Lower lobe of right lung (tissue), 2 donors: ENCODE data around the gene PSEN2. TPM values are rescaled to one million over a fixed set of nuclear protein-coding genes. Genes with fewer than 3 reads are reported as not detected.

Experiments
- ATAC-seq, 2 donors: fragments of 200-7000 bp; cut with Tn5 transposase; one replicate each; pipeline ENCODE4 v1.9.1; 2020 to 2022; ENCODE audit warnings: mild to moderate bottlenecking in 2 of 2, moderate library complexity in 2 of 2
- DNase-seq: peaks from one replicate; pipeline ENCODE4 v3.0.0-alpha.2; 2020
- H3K27ac ChIP-seq: fragments of 200-600 bp; one replicate; pipeline ENCODE4 v1.8.0; 2022
- H3K27me3 ChIP-seq: fragments of 200-600 bp; one replicate; pipeline ENCODE4 v1.8.0; 2022; ENCODE audit warnings: low read depth
- H3K36me3 ChIP-seq: fragments of 200-600 bp; one replicate; pipeline ENCODE4 v1.8.0; 2022; ENCODE audit warnings: mild to moderate bottlenecking
- H3K4me1 ChIP-seq: fragments of 200-600 bp; one replicate; pipeline ENCODE4 v1.8.0; 2022
- H3K4me3 ChIP-seq: fragments of 200-600 bp; one replicate; pipeline ENCODE4 v1.8.0; 2022; ENCODE audit warnings: mild to moderate bottlenecking
- H3K9me3 ChIP-seq: fragments of 200-600 bp; one replicate; pipeline ENCODE4 v1.8.0; 2022
- CTCF ChIP-seq: fragments of 200-600 bp; IDR thresholded peaks from one replicate; pipeline ENCODE4 v1.8.0; 2022; ENCODE audit warnings: antibody characterized with exemption, mild to moderate bottlenecking
- intact Hi-C: fragments of 100-400 bp; cut with DNase I; formaldehyde crosslinking; loops from one replicate; pipeline ENCODE4 v1.11.0; 2022
- total RNA-seq: library from RNA; stranded (reverse); fragmentation: NEBNext Ultra II Directional; extraction: Animal tissue kit (Norgen Biotek cat#: 25700); gene quantifications from one replicate; pipeline ENCODE4 v1.2.1, GENCODE V29; 2021
- donor health status: DM: no; HTN: yes; CAD: no; lungs with severe emphysema.

PSEN2 gene
- total RNA-seq, 1 donor from 2014 or later = 26.6 TPM

- no peaks in the 10 kb centered on the region for H3K36me3 ChIP-seq
- ATAC-seq = peak in 1 of 2 donors; percentile 27
- H3K9me3 ChIP-seq = peaks cover 16% of the 10 kb centered on the region
- peak overlapping the region; percentile 99 for H3K27ac ChIP-seq
- intact Hi-C loops = no loop called here
- H3K4me1 ChIP-seq = peaks cover 42% of the 10 kb centered on the region
- no peak for TF ChIP-seq CTCF
- H3K4me3 ChIP-seq = peak overlapping the region; percentile 91
- H3K27me3 ChIP-seq = no peaks in the 10 kb centered on the region
- no peak for DNase-seq
These were observed 68.6 kb downstream of the PSEN2 start for GRCh38 chr1:226938903-226939437.

GRCh38 chr1:226939438-226940028 is 69.1 kb downstream of the PSEN2 start:
- H3K27me3 ChIP-seq = no peaks in the 10 kb centered on the region
- H3K36me3 ChIP-seq = no peaks in the 10 kb centered on the region
- H3K27ac ChIP-seq = peak overlapping the region; percentile 99
- intact Hi-C loops = no loop called here
- ATAC-seq = peak; percentile 59 to 61
- peak; percentile 84 for DNase-seq
- H3K4me1 ChIP-seq = peaks cover 46% of the 10 kb centered on the region
- no peak for TF ChIP-seq CTCF
- H3K9me3 ChIP-seq = peaks cover 12% of the 10 kb centered on the region
- peak overlapping the region; percentile 91 for H3K4me3 ChIP-seq

GRCh38 chr1:226940029-226940805 is 69.8 kb downstream of the PSEN2 start, which contains the start of gene COQ8A:
Gene COQ8A (plus strand): TSS chr1:226940294. CDS start chr1:226961386, 21,092 bp downstream.
- DNase-seq (peak; percentile 100), ATAC-seq (peak; percentile 99)
- no peaks in the 10 kb centered on the region for H3K36me3 ChIP-seq
- peak within 1 kb of the TSS; percentile 99 for H3K27ac ChIP-seq
- H3K27me3 ChIP-seq = no peaks in the 10 kb centered on the region
- peak within 1 kb of the TSS; percentile 91 for H3K4me3 ChIP-seq
- peaks cover 51% of the 10 kb centered on the region for H3K4me1 ChIP-seq
- intact Hi-C loops = no loop called here
- TF ChIP-seq CTCF = no peak
- H3K9me3 ChIP-seq = peaks cover 5% of the 10 kb centered on the region

- peak overlapping the region; percentile 91 for H3K4me3 ChIP-seq
- no peak for ATAC-seq
- peaks cover 52% of the 10 kb centered on the region for H3K4me1 ChIP-seq
- H3K36me3 ChIP-seq = no peaks in the 10 kb centered on the region
- intact Hi-C loops = no loop called here
- DNase-seq = no peak
- no peak for TF ChIP-seq CTCF
- H3K9me3 ChIP-seq = no peaks in the 10 kb centered on the region
- peak overlapping the region; percentile 99 for H3K27ac ChIP-seq
- no peaks in the 10 kb centered on the region for H3K27me3 ChIP-seq
These were observed 70.3 kb downstream of the PSEN2 start for GRCh38 chr1:226940806-226941067.

- H3K36me3 ChIP-seq = no peaks in the 10 kb centered on the region
- H3K4me3 ChIP-seq = no peak overlapping the region
- H3K27me3 ChIP-seq = no peaks in the 10 kb centered on the region
- intact Hi-C loops = no loop called here
- ATAC-seq (no peak), DNase-seq (no peak)
- H3K27ac ChIP-seq = no peak overlapping the region
- no peaks in the 10 kb centered on the region for H3K9me3 ChIP-seq
- TF ChIP-seq CTCF = no peak
- H3K4me1 ChIP-seq = peaks cover 52% of the 10 kb centered on the region
These were observed 72.0 kb downstream of the PSEN2 start for GRCh38 chr1:226942392-226942791.
